H9 (cell line): ENCODE data around the gene PITPNM3. TPM values are rescaled to one million over a fixed set of nuclear protein-coding genes. Genes with fewer than 3 reads are reported as not detected.

Experiments used
- DNase-seq: peaks from one replicate; pipeline ENCODE4 v3.0.0-alpha.2; 2017
- H2AFZ ChIP-seq: one replicate; pipeline ENCODE4 v1.6.1; 2013; ENCODE audit warnings: mild to moderate bottlenecking, low read length, control low read depth, moderate library complexity
- H2AK5ac ChIP-seq: 2 replicates; pipeline ENCODE4 v1.6.1; 2013; ENCODE audit warnings: low read length, control low read depth, mixed read lengths; ENCODE audit not compliant: insufficient read length
- H2BK120ac ChIP-seq: one replicate; pipeline ENCODE4 v1.6.1; 2013; ENCODE audit warnings: low read depth, mild to moderate bottlenecking, low read length, control low read depth, inconsistent platforms; ENCODE audit not compliant: poor library complexity, severe bottlenecking
- H2BK12ac ChIP-seq: 2 replicates; pipeline ENCODE4 v1.6.1; 2013; ENCODE audit warnings: low read length, control low read depth, mixed read lengths, low read depth; ENCODE audit not compliant: insufficient read length
- H2BK15ac ChIP-seq: 2 replicates; pipeline ENCODE4 v1.6.1; 2013; ENCODE audit warnings: low read depth, low read length, control low read depth
- H2BK20ac ChIP-seq: one replicate; pipeline ENCODE4 v1.6.1; 2013; ENCODE audit warnings: low read depth, mild to moderate bottlenecking, low read length, control low read depth, inconsistent platforms; ENCODE audit not compliant: poor library complexity, severe bottlenecking
- H2BK5ac ChIP-seq: 2 replicates; pipeline ENCODE4 v1.6.1; 2013; ENCODE audit warnings: low read length, control low read depth, mixed read lengths; ENCODE audit not compliant: insufficient read length
- H3K14ac ChIP-seq: 2 replicates; pipeline ENCODE4 v1.6.1; 2013; ENCODE audit warnings: low read length, control low read depth; ENCODE audit not compliant: insufficient read depth
- H3K18ac ChIP-seq: 2 replicates; pipeline ENCODE4 v1.6.1; 2013; ENCODE audit warnings: low read depth, mild to moderate bottlenecking, mixed read lengths, low read length, control low read depth; ENCODE audit not compliant: insufficient read length
- H3K23ac ChIP-seq: 2 replicates; pipeline ENCODE4 v1.6.1; 2013; ENCODE audit warnings: low read length, control low read depth, mixed read lengths, low read depth; ENCODE audit not compliant: insufficient read length
- H3K23me2 ChIP-seq: 2 replicates; pipeline ENCODE4 v1.6.1; 2013; ENCODE audit warnings: low read depth, mild to moderate bottlenecking, mixed read lengths, low read length, control low read depth; ENCODE audit not compliant: insufficient read length, poor library complexity, severe bottlenecking
- H3K27ac ChIP-seq: 2 replicates; pipeline ENCODE4 v1.5.1; 2013; ENCODE audit warnings: low read length, control low read depth, mixed read lengths, low read depth; ENCODE audit not compliant: insufficient read length
- H3K27me3 ChIP-seq: 2 replicates; pipeline ENCODE4 v1.6.1; 2013; ENCODE audit warnings: low read length, control low read depth, inconsistent platforms; ENCODE audit not compliant: insufficient read depth
- H3K4ac ChIP-seq: 2 replicates; pipeline ENCODE4 v1.6.1; 2013; ENCODE audit warnings: low read depth, mild to moderate bottlenecking, control low read depth, inconsistent platforms, low read length, moderate library complexity
- H3K4me1 ChIP-seq: 2 replicates; pipeline ENCODE4 v1.6.1; 2013; ENCODE audit warnings: low read length, control low read depth, inconsistent platforms; ENCODE audit not compliant: insufficient read depth
- H3K4me2 ChIP-seq: 2 replicates; pipeline ENCODE4 v1.6.1; 2013; ENCODE audit warnings: low read length, control low read depth, mixed read lengths; ENCODE audit not compliant: insufficient read length, insufficient read depth
- H3K56ac ChIP-seq: 2 replicates; pipeline ENCODE4 v1.6.1; 2013; ENCODE audit warnings: low read depth, mild to moderate bottlenecking, mixed read lengths, low read length, control low read depth; ENCODE audit not compliant: insufficient read length
- H3K79me1 ChIP-seq: 2 replicates; pipeline ENCODE4 v1.6.1; 2013; ENCODE audit warnings: low read depth, mild to moderate bottlenecking, moderate library complexity, low read length, control low read depth, inconsistent platforms; ENCODE audit not compliant: insufficient read depth, poor library complexity, severe bottlenecking
- H3K79me2 ChIP-seq: 2 replicates; pipeline ENCODE4 v1.6.1; 2013; ENCODE audit warnings: low read length, control low read depth, inconsistent platforms; ENCODE audit not compliant: insufficient read depth
- H3K9ac ChIP-seq: 2 replicates; pipeline ENCODE4 v1.6.1; 2013; ENCODE audit warnings: low read length, control low read depth, mixed read lengths; ENCODE audit not compliant: insufficient read length; ENCODE audit errors: extremely low read depth
- H3K9me3 ChIP-seq: one replicate; pipeline ENCODE4 v1.6.1; 2013; ENCODE audit warnings: low read depth, low read length, inconsistent platforms; ENCODE audit not compliant: control insufficient read depth
- H3T11ph ChIP-seq: one replicate; pipeline ENCODE4 v1.6.1; 2013; ENCODE audit warnings: mild to moderate bottlenecking, low read length, control low read depth, inconsistent platforms
- H4K20me1 ChIP-seq: one replicate; pipeline ENCODE4 v1.6.1; 2013; ENCODE audit not compliant: control insufficient read depth, insufficient read length, insufficient read depth
- H4K5ac ChIP-seq: 2 replicates; pipeline ENCODE4 v1.6.1; 2013; ENCODE audit warnings: low read depth, mild to moderate bottlenecking, mixed read lengths, low read length, control low read depth; ENCODE audit not compliant: insufficient read length
- H4K8ac ChIP-seq: replicated peaks from 2 replicates; pipeline ENCODE4 v1.6.1; 2013; ENCODE audit warnings: low read length, control low read depth, mixed read lengths, low read depth; ENCODE audit not compliant: insufficient read length
- H4K91ac ChIP-seq: 2 replicates; pipeline ENCODE4 v1.6.1; 2013; ENCODE audit warnings: low read depth, mild to moderate bottlenecking, moderate library complexity, mixed read lengths, low read length, control low read depth; ENCODE audit not compliant: insufficient read length
- H3K27ac Mint-ChIP-seq, 3 experiments: 2 replicates in 2 of 3; 3 replicates in 1 of 3; pipeline ENCODE4 v1.8.0; 2020 to 2021; ENCODE audit warnings: mixed read lengths in 3 of 3, mild to moderate bottlenecking in 1 of 3, moderate library complexity in 1 of 3
- H3K27me3 Mint-ChIP-seq: 2 replicates; pipeline ENCODE4 v1.8.0; 2021; ENCODE audit warnings: low read depth, mild to moderate bottlenecking, moderate library complexity, mixed read lengths
- H3K36me3 Mint-ChIP-seq, 3 experiments: 2 replicates in 2 of 3; 3 replicates in 1 of 3; pipeline ENCODE4 v1.8.0; 2020 to 2021; ENCODE audit warnings: low read depth in 3 of 3, mixed read lengths in 3 of 3; ENCODE audit not compliant: insufficient read depth in 1 of 3
- H3K4me1 Mint-ChIP-seq, 2 experiments: 2 replicates each; pipeline ENCODE4 v1.8.0; 2020; ENCODE audit warnings: mixed read lengths in 2 of 2
- H3K4me3 Mint-ChIP-seq, 2 experiments: 2 replicates in 1 of 2; 3 replicates in 1 of 2; pipeline ENCODE4 v1.8.0; 2020 to 2021; ENCODE audit warnings: mild to moderate bottlenecking in 2 of 2, mixed read lengths in 2 of 2, moderate library complexity in 1 of 2
- H3K9me3 Mint-ChIP-seq, 2 experiments: 2 replicates in 1 of 2; 3 replicates in 1 of 2; pipeline ENCODE4 v1.8.0; 2020; ENCODE audit warnings: mild to moderate bottlenecking in 2 of 2, mixed read lengths in 2 of 2, moderate library complexity in 1 of 2
- CTCF ChIP-seq: fragments of 200-600 bp; sonication (generic); conservative IDR thresholded peaks from 3 replicates; pipeline ENCODE4 v1.8.0; 2021; ENCODE audit warnings: antibody characterized with exemption, mild to moderate bottlenecking
- WGBS: extraction: QIAGEN DNeasy Blood & Tissue Kit; methylation state at CpG from one replicate; pipeline ENCODE4 v1.1.7; 2013; ENCODE audit warnings: missing lambda C conversion rate, low lambda C conversion rate, mixed read lengths; ENCODE audit not compliant: insufficient read length; ENCODE audit errors: extremely low coverage; 5-methylcytosine and 5-hydroxymethylcytosine counted together
- total RNA-seq: library from RNA; stranded (reverse); gene quantifications from 2 replicates; pipeline ENCODE4 v1.2.1, GENCODE V29; 2021

PITPNM3 gene
- total RNA-seq, 1 experiment from 2014 or later, result 3.4 TPM

GRCh38 chr17:6580625-6581024 lies 24.3 kb upstream of the PITPNM3 start:
- H3K27ac ChIP-seq, result no peak overlapping the region
- H4K8ac ChIP-seq, result no peak overlapping the region
- no peak overlapping the region for H3K14ac ChIP-seq
- H2BK5ac ChIP-seq, result no peak overlapping the region
- no peak overlapping the region for H2BK120ac ChIP-seq
- no peak overlapping the region for H3K9ac ChIP-seq
- no peaks in the 10 kb centered on the region for H3K9me3 ChIP-seq
- H3K18ac ChIP-seq, result no peak overlapping the region
- H4K5ac ChIP-seq, result no peak overlapping the region
- no peaks in the 10 kb centered on the region for H4K20me1 ChIP-seq
- Mint-ChIP-seq H3K27me3 (no peaks in the 10 kb centered on the region), H3K4me1 (peaks cover 6 to 28% of the 10 kb centered on the region in 2 experiments), H3K4me3 (no peak overlapping the region), H3K36me3 (peaks cover 47 to 83% (median 70%) of the 10 kb centered on the region in 3 experiments), H3K9me3 (peaks cover 14 to 15% of the 10 kb centered on the region in 2 experiments), H3K27ac (no peak overlapping the region)
- H2AFZ ChIP-seq, result no peak overlapping the region
- no peak overlapping the region for H2BK20ac ChIP-seq
- no peak overlapping the region for H4K91ac ChIP-seq
- no peaks in the 10 kb centered on the region for H3K27me3 ChIP-seq
- no peak for TF ChIP-seq CTCF
- H2BK12ac ChIP-seq, result no peak overlapping the region
- no peak for DNase-seq
- no peak overlapping the region for H3K23ac ChIP-seq
- no peaks in the 10 kb centered on the region for H3K79me1 ChIP-seq
- H3K4me2 ChIP-seq, result no peak overlapping the region
- no peak overlapping the region for H3T11ph ChIP-seq
- H3K56ac ChIP-seq, result no peak overlapping the region
- no peaks in the 10 kb centered on the region for H3K23me2 ChIP-seq
- peaks cover under 1% of the 10 kb centered on the region; the same call in 1 of the 2 replicates for H3K4me1 ChIP-seq
- no peak overlapping the region for H2BK15ac ChIP-seq
- WGBS, result no CpG with 5 or more reads among the region's 9 CpGs
- H2AK5ac ChIP-seq, result no peak overlapping the region
- no peaks in the 10 kb centered on the region for H3K79me2 ChIP-seq
- no peak overlapping the region for H3K4ac ChIP-seq
